ENCODE results near the gene UNCX. TPM values are rescaled to one million over a fixed set of nuclear protein-coding genes. Genes with fewer than 3 reads are reported as not detected.

UNCX gene
- total and polyA plus RNA-seq, 2 of the 8 experiments (the other 6 are each of a cell fraction or from before 2014, with no cell fraction given): not detected

GRCh38 chr7:1276626-1277175 is 44.0 kb downstream of the UNCX start:
- H2BK20ac ChIP-seq (ENCODE audit: low read length): no peak overlapping the region
- H3K27ac ChIP-seq (ENCODE audit: low read depth, low read length): no peak overlapping the region
- 90% methylated on average over 10 of the region's 10 CpGs; no CpG with 5 or more reads in 1 of the 2 experiments for WGBS, 2 experiments (ENCODE audit: extremely low coverage in 1 of 2, insufficient coverage in 1 of 2, insufficient read length in 1 of 2, insufficient replicate concordance in 2 of 2, low coverage in 1 of 2, low lambda C conversion rate in 2 of 2, missing lambda C conversion rate in 1 of 2)
- no peak overlapping the region for H3K14ac ChIP-seq (ENCODE audit: insufficient read length)
- H3K9ac ChIP-seq (replicated peaks in 1 of 4; ENCODE audit: extremely low read depth in 1 of 4, low read depth in 3 of 4, low read length in 3 of 4): no peak overlapping the region
- no peak overlapping the region for H4K5ac ChIP-seq (ENCODE audit: insufficient read length, low read depth, low read length)
- no peaks in the 10 kb centered on the region for H4K20me1 ChIP-seq (replicated peaks in 1 of 2; ENCODE audit: control insufficient read depth in 1 of 2, insufficient read depth in 2 of 2, low read length in 2 of 2)
- H3K4me3 ChIP-seq (ENCODE audit: extremely low read depth in 1 of 4, insufficient read depth in 2 of 4, low read depth in 3 of 4, low read length in 4 of 4): no peak overlapping the region
- no peak overlapping the region for H4K91ac ChIP-seq (replicated peaks; ENCODE audit: insufficient read length, low read length)
- no peaks in the 10 kb centered on the region for H3K36me3 ChIP-seq (ENCODE audit: control insufficient read depth in 2 of 4, insufficient read depth in 4 of 4, low read length in 3 of 4)
- H3K79me2 ChIP-seq (ENCODE audit: control insufficient read depth in 1 of 2, insufficient read depth in 2 of 2, low read length in 2 of 2): no peaks in the 10 kb centered on the region
- TF ChIP-seq ATF3 (IDR thresholded peaks at IDR 0.05; ENCODE audit: insufficient read depth, low read depth, low read length) (no peak), MAX (IDR thresholded peaks at IDR 0.05) (no peak), TAF1 (IDR thresholded peaks at IDR 0.05; ENCODE audit: low read depth, low read length) (no peak), RFX5 (IDR thresholded peaks at IDR 0.05; ENCODE audit: borderline replicate concordance, low read depth, low read length) (no peak), SP4 (IDR thresholded peaks at IDR 0.05; ENCODE audit: low read length) (no peak), SIX5 (IDR thresholded peaks at IDR 0.05; ENCODE audit: low read depth, low read length) (no peak), BRCA1 (IDR thresholded peaks at IDR 0.05; ENCODE audit: low read depth, low read length) (no peak), HDAC6 (IDR thresholded peaks at IDR 0.05; ENCODE audit: low read depth, low read length) (no peak), EGR1 (IDR thresholded peaks at IDR 0.05; ENCODE audit: borderline replicate concordance, low read depth, low read length) (no peak), POU5F1 (IDR thresholded peaks at IDR 0.05; ENCODE audit: low read depth, low read length) (no peak), CHD1 (IDR thresholded peaks at IDR 0.05; ENCODE audit: low read depth, low read length) (no peak), GTF2F1 (IDR thresholded peaks at IDR 0.05; ENCODE audit: borderline replicate concordance, low read depth, low read length) (no peak), SIRT6 (IDR thresholded peaks at IDR 0.05; ENCODE audit: low read length) (no peak), TBP (IDR thresholded peaks at IDR 0.05; ENCODE audit: low read depth, low read length) (no peak), POLR2AphosphoS5 (IDR thresholded peaks at IDR 0.05; ENCODE audit: low read depth, low read length) (no peak)
- no peak overlapping the region for H3K4me2 ChIP-seq (ENCODE audit: insufficient read depth in 1 of 2, low read depth in 2 of 2, low read length in 2 of 2)
- no peak overlapping the region for H3K23ac ChIP-seq (ENCODE audit: insufficient read length)
- H3K18ac ChIP-seq (ENCODE audit: extremely low read depth, low read length): no peak overlapping the region
- H2AFZ ChIP-seq (ENCODE audit: low read length): no peak overlapping the region
- H3K4me1 ChIP-seq (replicated peaks in 1 of 4; ENCODE audit: control insufficient read depth in 3 of 4, insufficient read depth in 4 of 4, low read length in 3 of 4): no peaks in the 10 kb centered on the region
- ChIA-PET POLR2A (ENCODE audit: partially characterized antibody) (no interaction called here), CTCF (ENCODE audit: partially characterized antibody) (no interaction called here)
- no peak overlapping the region for H2BK120ac ChIP-seq (replicated peaks; ENCODE audit: low read depth, low read length)
- no peak overlapping the region for H2BK15ac ChIP-seq (ENCODE audit: low read length)
- no peak overlapping the region for H3K56ac ChIP-seq (replicated peaks; ENCODE audit: insufficient read length, low read depth, low read length)
- no peaks in the 10 kb centered on the region for H3K27me3 ChIP-seq (replicated peaks in 1 of 4; ENCODE audit: control insufficient read depth in 3 of 4, extremely low read depth in 1 of 4, insufficient read depth in 3 of 4, low read length in 3 of 4)
- peaks cover 3 to 4% of the 10 kb centered on the region in 2 experiments; a peak in 2 of 4 replicates for H3K9me3 ChIP-seq (ENCODE audit: insufficient read depth in 2 of 2, low read depth in 1 of 2, low read length in 1 of 2)
- H2AK5ac ChIP-seq (ENCODE audit: low read depth, low read length): no peak overlapping the region
- peaks cover 2% of the 10 kb centered on the region; the same call in 1 of the 2 replicates for H3K23me2 ChIP-seq (ENCODE audit: low read depth, low read length)
- H2BK12ac ChIP-seq (ENCODE audit: low read depth, low read length): no peak overlapping the region
- H3K4ac ChIP-seq (replicated peaks; ENCODE audit: insufficient read length, low read depth, low read length): no peak overlapping the region
- no peaks in the 10 kb centered on the region for H3K79me1 ChIP-seq (ENCODE audit: low read depth, low read length)
- H4K8ac ChIP-seq (ENCODE audit: extremely low read depth, insufficient read depth, low read length): no peak overlapping the region
- FAIRE-seq (no peak), DNase-seq (ENCODE audit: low read depth in 1 of 2, low spot score in 2 of 2) (no peak)
- H2BK5ac ChIP-seq (ENCODE audit: low read depth, low read length): no peak overlapping the region
